IMR-90 (cell line): ENCODE results near the gene CCDC17. TPM values are rescaled to one million over a fixed set of nuclear protein-coding genes. Genes with fewer than 3 reads are reported as not detected.

Experiments used
- ATAC-seq: fragments of 200-7000 bp; cut with Tn5 transposase; 2 replicates; pipeline ENCODE4 v1.9.1; 2020; ENCODE audit warnings: low read depth, mild to moderate bottlenecking, moderate library complexity
- BruUV-seq: library from RNA; stranded (reverse); fragments of 400-500 nt; replicated peaks from 2 replicates; lab custom pipeline; 2021; lab: Mats Ljungman, UMichigan
- CTCF ChIA-PET: fragments of 300-600 bp; formaldehyde crosslinking; extraction: SDS; loops from one replicate; lab custom pipeline; 2021; ENCODE audit warnings: antibody characterized with exemption; lab: Yijun Ruan, JAX
- POLR2A ChIA-PET: fragments of 300-600 bp; sonication (Branson Sonifier 250); formaldehyde crosslinking; loops from one replicate; lab custom pipeline; 2022; ENCODE audit warnings: antibody characterized with exemption; ENCODE audit not compliant: unreplicated experiment; lab: Charles Lee
- DNase-seq: peaks from one replicate; pipeline ENCODE4 v3.0.0; 2013
- H2AFZ ChIP-seq: replicated peaks from 2 replicates; pipeline ENCODE3; 2013; ENCODE audit warnings: low read length, mild to moderate bottlenecking; ENCODE audit not compliant: poor library complexity
- H2AK5ac ChIP-seq: 2 replicates; pipeline ENCODE4 v1.6.1; 2013; ENCODE audit warnings: low read depth, low read length, inconsistent platforms
- H2AK9ac ChIP-seq: replicated peaks from 2 replicates; pipeline ENCODE3; 2013; ENCODE audit warnings: mild to moderate bottlenecking, low read depth, low read length, moderate library complexity; ENCODE audit not compliant: poor library complexity
- H2BK120ac ChIP-seq: 2 replicates; pipeline ENCODE4 v1.6.1; 2013; ENCODE audit warnings: low read depth, low read length, inconsistent platforms
- H2BK15ac ChIP-seq: 3 replicates; pipeline ENCODE4 v1.6.1; 2013; ENCODE audit warnings: low read depth, low read length, inconsistent platforms
- H2BK20ac ChIP-seq: 2 replicates; pipeline ENCODE4 v1.6.1; 2013; ENCODE audit warnings: low read depth, mild to moderate bottlenecking, inconsistent platforms, low read length, moderate library complexity
- H2BK5ac ChIP-seq: 2 replicates; pipeline ENCODE4 v1.6.1; 2013; ENCODE audit warnings: mild to moderate bottlenecking, low read depth, low read length, inconsistent platforms; ENCODE audit not compliant: poor library complexity, severe bottlenecking
- H3K14ac ChIP-seq: replicated peaks from 2 replicates; pipeline ENCODE4 v1.6.1; 2013; ENCODE audit warnings: low read depth, low read length, inconsistent platforms
- H3K18ac ChIP-seq: 2 replicates; pipeline ENCODE4 v1.6.1; 2013; ENCODE audit warnings: low read depth, low read length, control low read depth
- H3K23ac ChIP-seq: 2 replicates; pipeline ENCODE4 v1.6.1; 2013; ENCODE audit warnings: low read depth, low read length, inconsistent platforms
- H3K27ac ChIP-seq: 2 replicates; pipeline ENCODE4 v1.5.1; 2013; ENCODE audit warnings: mild to moderate bottlenecking, control low read depth, low read length; ENCODE audit not compliant: insufficient read depth
- H3K27me3 ChIP-seq: 2 replicates; pipeline ENCODE4 v1.6.1; 2013; ENCODE audit warnings: low read length; ENCODE audit not compliant: control insufficient read depth, insufficient read depth
- H3K36me3 ChIP-seq: 2 replicates; pipeline ENCODE4 v1.6.1; 2013; ENCODE audit warnings: low read length, mixed read lengths; ENCODE audit not compliant: control insufficient read depth, insufficient read depth
- H3K4ac ChIP-seq: 2 replicates; pipeline ENCODE4 v1.6.1; 2013; ENCODE audit warnings: low read depth, low read length, inconsistent platforms
- H3K4me1 ChIP-seq: 2 replicates; pipeline ENCODE4 v1.6.1; 2013; ENCODE audit warnings: low read length, mixed read lengths; ENCODE audit not compliant: control insufficient read depth, insufficient read depth
- H3K4me2 ChIP-seq: 2 replicates; pipeline ENCODE4 v1.6.1; 2013; ENCODE audit warnings: low read depth, mild to moderate bottlenecking, control low read depth, low read length, moderate library complexity
- H3K4me3 ChIP-seq: 2 replicates; pipeline ENCODE4 v1.5.1; 2013; ENCODE audit warnings: low read depth, mild to moderate bottlenecking, control low read depth, low read length, moderate library complexity; ENCODE audit not compliant: insufficient read depth
- H3K56ac ChIP-seq: 2 replicates; pipeline ENCODE4 v1.6.1; 2013; ENCODE audit warnings: low read length, inconsistent platforms; ENCODE audit not compliant: insufficient read depth; ENCODE audit errors: extremely low read depth
- H3K79me1 ChIP-seq, 2 experiments: 2 replicates each; pipeline ENCODE4 v1.6.1; 2013; ENCODE audit warnings: low read length in 2 of 2, inconsistent platforms in 1 of 2, low read depth in 1 of 2
- H3K9ac ChIP-seq: 2 replicates; pipeline ENCODE4 v1.6.1; 2013; ENCODE audit warnings: low read depth, low read length, control low read depth
- H3K9me1 ChIP-seq: 2 replicates; pipeline ENCODE4 v1.6.1; 2013; ENCODE audit warnings: low read length, inconsistent platforms; ENCODE audit not compliant: insufficient read depth
- H3K9me3 ChIP-seq: 2 replicates; pipeline ENCODE4 v1.6.1; 2013; ENCODE audit warnings: low read length; ENCODE audit not compliant: control insufficient read depth, insufficient read depth
- H4K20me1 ChIP-seq: 2 replicates; pipeline ENCODE4 v1.6.1; 2013; ENCODE audit warnings: low read length, inconsistent platforms; ENCODE audit not compliant: insufficient read depth
- H4K5ac ChIP-seq: 2 replicates; pipeline ENCODE4 v1.6.1; 2013; ENCODE audit warnings: mild to moderate bottlenecking, low read depth, low read length, control low read depth
- H4K8ac ChIP-seq, 2 experiments: 2 replicates each; pipeline ENCODE4 v1.6.1; 2013; ENCODE audit warnings: low read depth in 2 of 2, low read length in 2 of 2, control low read depth in 1 of 2, inconsistent platforms in 1 of 2
- H4K91ac ChIP-seq: 2 replicates; pipeline ENCODE4 v1.6.1; 2013; ENCODE audit warnings: low read depth, low read length, inconsistent platforms; ENCODE audit not compliant: insufficient read depth
- RCOR1 ChIP-seq: IDR thresholded peaks from 2 replicates; pipeline ENCODE4 v1.6.1; 2012; ENCODE audit warnings: mild to moderate bottlenecking, low read length, improper control_type of control experiment; ENCODE audit not compliant: insufficient replicate concordance
- WGBS, 2 experiments: methylation state at CpG; one replicate each; pipeline versions ENCODE4 v1.1.5 to v1.1.7; 2013; ENCODE audit warnings: missing lambda C conversion rate in 2 of 2; ENCODE audit not compliant: insufficient read length in 1 of 2; ENCODE audit errors: extremely low coverage in 2 of 2; 5-methylcytosine and 5-hydroxymethylcytosine counted together
- dilution Hi-C: fragments of 300-500 bp; cut with HindIII; formaldehyde crosslinking; loops from one replicate; pipeline ENCODE4 v1.14.3; 2018; ENCODE audit warnings: low sequenced_read_pairs; ENCODE audit not compliant: unreplicated experiment
- in situ Hi-C: fragments of 300-500 bp; cut with MboI; formaldehyde crosslinking; loops from 3 replicates; pipeline ENCODE4 v1.14.3; 2019; ENCODE audit warnings: low sequenced_read_pairs, inconsistent platforms, mixed read lengths
- intact Hi-C: fragments of 100-400 bp; cut with micrococcal nuclease; formaldehyde crosslinking; loops from 2 replicates; pipeline ENCODE4 v1.10.0; 2022
- polyA plus RNA-seq, 3 experiments: library from polyadenylated mRNA; depleted of rRNA; stranded (reverse); fragments of >200 nt; gene quantifications; 2 replicates each; pipeline ENCODE4 v1.2.3, GENCODE V29; 2012; ENCODE audit warnings: low replicate concordance in 1 of 3
- total RNA-seq: library from RNA; depleted of rRNA; stranded (reverse); fragments of >200 nt; gene quantifications from 2 replicates; pipeline ENCODE4 v1.2.3, GENCODE V29; 2012
- TF ChIP-seq, protein P1 (sequence below): fragments of 150-350 bp; IDR thresholded peaks from 2 replicates; pipeline ENCODE4 v1.6.1; 2017; ENCODE audit warnings: mild to moderate bottlenecking, antibody characterized with exemption, low read length, low read depth
- TF ChIP-seq, protein P2 (sequence below): conservative IDR thresholded peaks from 2 replicates; pipeline ENCODE4 v1.5.1; 2012; ENCODE audit warnings: mild to moderate bottlenecking, low read depth, low read length, improper control_type of control experiment

Gene CCDC17
- total and polyA plus RNA-seq, 2 of the 4 experiments (the other 2 are of a cell fraction), result 0.18 to 0.26 TPM

DNA sequence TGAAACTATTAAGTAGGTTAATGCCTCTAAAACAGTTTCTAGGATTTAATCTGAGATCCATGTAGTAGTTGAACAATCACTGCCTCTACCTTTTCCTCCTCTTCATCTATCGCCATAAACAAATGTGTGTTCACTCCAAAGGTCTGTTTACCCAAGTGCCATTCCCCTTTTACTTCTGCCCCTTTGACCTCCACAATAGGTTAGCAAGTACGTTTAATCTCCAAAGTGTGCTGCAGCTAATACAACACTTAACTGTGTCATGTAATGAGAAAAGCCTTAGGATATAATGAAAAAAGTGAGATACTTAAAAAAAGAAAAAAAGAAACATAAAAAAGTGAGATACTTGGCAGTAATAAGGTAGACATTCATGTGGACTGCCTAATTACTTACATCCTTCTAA is 34.3 kb upstream of the CCDC17 start:
- H3K9me1 ChIP-seq, result no peaks in the 10 kb centered on the region
- no peak overlapping the region for H2BK15ac ChIP-seq
- TF ChIP-seq, protein P1, sequence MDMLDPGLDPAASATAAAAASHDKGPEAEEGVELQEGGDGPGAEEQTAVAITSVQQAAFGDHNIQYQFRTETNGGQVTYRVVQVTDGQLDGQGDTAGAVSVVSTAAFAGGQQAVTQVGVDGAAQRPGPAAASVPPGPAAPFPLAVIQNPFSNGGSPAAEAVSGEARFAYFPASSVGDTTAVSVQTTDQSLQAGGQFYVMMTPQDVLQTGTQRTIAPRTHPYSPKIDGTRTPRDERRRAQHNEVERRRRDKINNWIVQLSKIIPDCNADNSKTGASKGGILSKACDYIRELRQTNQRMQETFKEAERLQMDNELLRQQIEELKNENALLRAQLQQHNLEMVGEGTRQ, result no peak
- TF ChIP-seq RCOR1, result no peak
- TF ChIP-seq, protein P2, sequence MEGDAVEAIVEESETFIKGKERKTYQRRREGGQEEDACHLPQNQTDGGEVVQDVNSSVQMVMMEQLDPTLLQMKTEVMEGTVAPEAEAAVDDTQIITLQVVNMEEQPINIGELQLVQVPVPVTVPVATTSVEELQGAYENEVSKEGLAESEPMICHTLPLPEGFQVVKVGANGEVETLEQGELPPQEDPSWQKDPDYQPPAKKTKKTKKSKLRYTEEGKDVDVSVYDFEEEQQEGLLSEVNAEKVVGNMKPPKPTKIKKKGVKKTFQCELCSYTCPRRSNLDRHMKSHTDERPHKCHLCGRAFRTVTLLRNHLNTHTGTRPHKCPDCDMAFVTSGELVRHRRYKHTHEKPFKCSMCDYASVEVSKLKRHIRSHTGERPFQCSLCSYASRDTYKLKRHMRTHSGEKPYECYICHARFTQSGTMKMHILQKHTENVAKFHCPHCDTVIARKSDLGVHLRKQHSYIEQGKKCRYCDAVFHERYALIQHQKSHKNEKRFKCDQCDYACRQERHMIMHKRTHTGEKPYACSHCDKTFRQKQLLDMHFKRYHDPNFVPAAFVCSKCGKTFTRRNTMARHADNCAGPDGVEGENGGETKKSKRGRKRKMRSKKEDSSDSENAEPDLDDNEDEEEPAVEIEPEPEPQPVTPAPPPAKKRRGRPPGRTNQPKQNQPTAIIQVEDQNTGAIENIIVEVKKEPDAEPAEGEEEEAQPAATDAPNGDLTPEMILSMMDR, result no peak
- DNase-seq (no peak), ATAC-seq (no peak)
- no peaks in the 10 kb centered on the region for H3K9me3 ChIP-seq
- no peak overlapping the region for H4K8ac ChIP-seq
- no peak overlapping the region for H2AK9ac ChIP-seq
- no peak overlapping the region for H2AFZ ChIP-seq
- peaks cover 2% of the 10 kb centered on the region; the same call in 1 of the 2 replicates for H3K4me1 ChIP-seq
- H2BK120ac ChIP-seq, result no peak overlapping the region
- ChIA-PET CTCF (no interaction called here), POLR2A (no interaction called here)
- H3K36me3 ChIP-seq, result peaks cover 46% of the 10 kb centered on the region
- H2AK5ac ChIP-seq, result no peak overlapping the region
- no peaks in the 10 kb centered on the region for H3K27me3 ChIP-seq
- WGBS, 2 experiments, result no CpG with 5 or more reads among the region's 2 CpGs
- in situ Hi-C loops (no loop called here), dilution Hi-C loops (no loop called here), intact Hi-C loops (no loop called here)
- H4K20me1 ChIP-seq, result peaks cover 20% of the 10 kb centered on the region; the same call in 1 of the 2 replicates
- H3K4ac ChIP-seq, result no peak overlapping the region
- H3K18ac ChIP-seq, result no peak overlapping the region
- BruUV-seq, result no TSS peak
- no peak overlapping the region for H3K4me3 ChIP-seq
- no peak overlapping the region for H3K23ac ChIP-seq
- H3K27ac ChIP-seq, result no peak overlapping the region
- no peak overlapping the region for H3K14ac ChIP-seq
- no peak overlapping the region for H2BK5ac ChIP-seq
- H3K56ac ChIP-seq, result no peak overlapping the region
- no peak overlapping the region for H4K5ac ChIP-seq
- H4K91ac ChIP-seq, result no peak overlapping the region
- H3K79me1 ChIP-seq, result peaks cover 28 to 67% of the 10 kb centered on the region in 2 experiments
- no peak overlapping the region for H3K4me2 ChIP-seq
- H2BK20ac ChIP-seq, result no peak overlapping the region
- H3K9ac ChIP-seq, result no peak overlapping the region
